ENCODE data around the gene AGTR1.
"Not testable (repeated sequence)": the region's sequence is repeated elsewhere in the genome, so short reads cannot be mapped to it uniquely, and the experiment has no call there.

The AGTR1 gene

DNA sequence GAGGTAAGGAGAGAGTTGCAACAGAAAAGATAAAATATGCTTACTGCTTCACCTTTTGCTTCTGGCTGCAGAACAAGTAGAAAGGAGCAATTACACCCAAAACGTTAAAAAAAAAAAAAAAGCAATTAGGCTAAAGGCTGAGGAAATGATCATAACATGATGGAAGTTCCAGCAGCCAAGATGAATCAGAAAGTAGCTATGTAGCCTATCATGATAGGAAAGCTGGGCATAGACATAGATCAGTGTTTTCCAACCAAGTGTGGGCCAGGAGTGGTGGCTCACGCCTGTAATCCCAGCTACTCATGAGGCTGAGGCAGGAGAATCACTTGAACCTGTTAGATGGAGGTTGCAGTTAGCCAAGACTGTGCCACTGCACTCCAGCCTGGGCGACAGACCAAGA lies 52.6 kb downstream of the AGTR1 start:
- Histone ChIP-seq H3K9ac (ENCODE audit: low read length) (no peak overlapping the region), H2AK5ac (ENCODE audit: low read length) (no peak overlapping the region), H3K79me2 (ENCODE audit: control insufficient read depth, insufficient read depth, low read length, poor library complexity) (no peaks in the 10 kb centered on the region), H3K27me3 (ENCODE audit: insufficient read depth, low read length) (no peaks in the 10 kb centered on the region), H3K14ac (ENCODE audit: low read length) (no peak overlapping the region), H2BK12ac (ENCODE audit: low read length) (no peak overlapping the region), H3K4me2 (ENCODE audit: low read length) (no peak overlapping the region), H3K36me3 (ENCODE audit: control insufficient read depth in 1 of 2, insufficient read depth in 2 of 2, low read length in 2 of 2) (no peaks in the 10 kb centered on the region), H3K4me3 (ENCODE audit: low read depth, low read length) (no peak overlapping the region), H3K23ac (ENCODE audit: low read length) (no peak overlapping the region), H4K91ac (ENCODE audit: low read depth, low read length) (no peak overlapping the region), H4K8ac (ENCODE audit: low read depth, low read length) (no peak overlapping the region), H3K4me1 (ENCODE audit: control insufficient read depth in 1 of 2, insufficient read depth in 2 of 2, low read length in 2 of 2) (no peaks in the 10 kb centered on the region), H3K4ac (ENCODE audit: low read depth, low read length) (no peak overlapping the region), H4K12ac (ENCODE audit: low read depth, low read length) (no peak overlapping the region), H2BK5ac (ENCODE audit: low read depth, low read length, poor library complexity) (no peak overlapping the region), H2AFZ (ENCODE audit: insufficient read depth, low read length, poor library complexity) (no peak overlapping the region), H3K18ac (ENCODE audit: low read length) (no peak overlapping the region), H3K9me3 (ENCODE audit: insufficient read depth, low read depth, low read length) (no peaks in the 10 kb centered on the region), H3K79me1 (ENCODE audit: low read length) (no peaks in the 10 kb centered on the region), H3K27ac (ENCODE audit: low read depth, low read length) (no peak overlapping the region), H2BK120ac (ENCODE audit: insufficient read depth, low read length, poor library complexity) (no peak overlapping the region)
- DNase-seq = no peak
- WGBS (ENCODE audit: extremely low coverage, insufficient coverage, insufficient read length) = no CpG with 5 or more reads among the region's 3 CpGs

DNA sequence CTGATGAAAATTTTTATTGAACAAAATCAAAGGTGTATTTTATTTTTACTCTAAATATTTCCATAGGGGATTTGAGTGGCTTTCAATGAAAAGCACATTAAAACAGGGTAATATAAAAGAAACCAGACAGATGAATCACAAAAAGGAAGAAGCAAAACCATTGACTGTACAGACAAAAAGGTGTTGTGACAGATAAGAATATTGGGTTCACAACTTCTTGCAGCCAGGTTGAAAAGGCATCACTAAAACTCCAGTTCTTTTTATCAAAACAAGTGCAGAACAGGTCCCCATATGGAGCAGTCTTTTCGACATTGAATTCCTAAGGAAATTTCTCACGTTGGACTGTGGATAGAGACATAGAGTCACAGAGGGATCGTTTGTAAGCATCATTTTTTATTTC lies 53.8 kb downstream of the AGTR1 start:
- no peak overlapping the region for H3K4me2 ChIP-seq (ENCODE audit: low read length)
- H4K91ac ChIP-seq (ENCODE audit: low read depth, low read length) = no peak overlapping the region
- H2BK120ac ChIP-seq (ENCODE audit: insufficient read depth, low read length, poor library complexity) = no peak overlapping the region
- no peaks in the 10 kb centered on the region for H3K27me3 ChIP-seq (ENCODE audit: insufficient read depth, low read length)
- H3K18ac ChIP-seq (ENCODE audit: low read length) = no peak overlapping the region
- no peaks in the 10 kb centered on the region for H3K79me1 ChIP-seq (ENCODE audit: low read length)
- no peak for DNase-seq
- H3K23ac ChIP-seq (ENCODE audit: low read length) = no peak overlapping the region
- no CpG with 5 or more reads among the region's 3 CpGs for WGBS (ENCODE audit: extremely low coverage, insufficient coverage, insufficient read length)
- H3K9ac ChIP-seq (ENCODE audit: low read length) = no peak overlapping the region
- H2BK5ac ChIP-seq (ENCODE audit: low read depth, low read length, poor library complexity) = no peak overlapping the region
- H4K12ac ChIP-seq (ENCODE audit: low read depth, low read length) = no peak overlapping the region
- no peaks in the 10 kb centered on the region for H3K79me2 ChIP-seq (ENCODE audit: control insufficient read depth, insufficient read depth, low read length, poor library complexity)
- no peak overlapping the region for H4K8ac ChIP-seq (ENCODE audit: low read depth, low read length)
- no peak overlapping the region for H2BK12ac ChIP-seq (ENCODE audit: low read length)
- no peaks in the 10 kb centered on the region for H3K4me1 ChIP-seq (ENCODE audit: control insufficient read depth in 1 of 2, insufficient read depth in 2 of 2, low read length in 2 of 2)
- H3K14ac ChIP-seq (ENCODE audit: low read length) = no peak overlapping the region
- no peaks in the 10 kb centered on the region for H3K9me3 ChIP-seq (ENCODE audit: insufficient read depth, low read depth, low read length)
- no peak overlapping the region for H3K4me3 ChIP-seq (ENCODE audit: low read depth, low read length)
- no peaks in the 10 kb centered on the region for H3K36me3 ChIP-seq (ENCODE audit: control insufficient read depth in 1 of 2, insufficient read depth in 2 of 2, low read length in 2 of 2)
- no peak overlapping the region for H2AFZ ChIP-seq (ENCODE audit: insufficient read depth, low read length, poor library complexity)
- no peak overlapping the region for H3K27ac ChIP-seq (ENCODE audit: low read depth, low read length)
- H3K4ac ChIP-seq (ENCODE audit: low read depth, low read length) = no peak overlapping the region
- no peak overlapping the region for H2AK5ac ChIP-seq (ENCODE audit: low read length)

GRCh38 chr3:148753385-148753784 lies 55.7 kb downstream of the AGTR1 start:
- H3K36me3 ChIP-seq (ENCODE audit: control insufficient read depth in 1 of 2, insufficient read depth in 2 of 2, low read length in 2 of 2); H3K79me1 ChIP-seq (ENCODE audit: low read length); H3K79me2 ChIP-seq (ENCODE audit: control insufficient read depth, insufficient read depth, low read length, poor library complexity); H2AK5ac ChIP-seq (ENCODE audit: low read length); H3K4me1 ChIP-seq (ENCODE audit: control insufficient read depth in 1 of 2, insufficient read depth in 2 of 2, low read length in 2 of 2); H4K12ac ChIP-seq (ENCODE audit: low read depth, low read length); H3K4ac ChIP-seq (ENCODE audit: low read depth, low read length); H3K14ac ChIP-seq (ENCODE audit: low read length); H3K4me2 ChIP-seq (ENCODE audit: low read length); H3K23ac ChIP-seq (ENCODE audit: low read length); H2BK5ac ChIP-seq (ENCODE audit: low read depth, low read length, poor library complexity); H2BK12ac ChIP-seq (ENCODE audit: low read length); H3K4me3 ChIP-seq (ENCODE audit: low read depth, low read length); H2AFZ ChIP-seq (ENCODE audit: insufficient read depth, low read length, poor library complexity); H3K27ac ChIP-seq (ENCODE audit: low read depth, low read length); H4K91ac ChIP-seq (ENCODE audit: low read depth, low read length); H3K18ac ChIP-seq (ENCODE audit: low read length); H4K8ac ChIP-seq (ENCODE audit: low read depth, low read length); H3K9me3 ChIP-seq (ENCODE audit: insufficient read depth, low read depth, low read length); H2BK120ac ChIP-seq (ENCODE audit: insufficient read depth, low read length, poor library complexity); H3K27me3 ChIP-seq (ENCODE audit: insufficient read depth, low read length); H3K9ac ChIP-seq (ENCODE audit: low read length): not testable (repeated sequence)
- no CpG with 5 or more reads among the region's 5 CpGs for WGBS (ENCODE audit: extremely low coverage, insufficient coverage, insufficient read length)
- DNase-seq = peak in 1 of 2 donors; percentile 34

DNA sequence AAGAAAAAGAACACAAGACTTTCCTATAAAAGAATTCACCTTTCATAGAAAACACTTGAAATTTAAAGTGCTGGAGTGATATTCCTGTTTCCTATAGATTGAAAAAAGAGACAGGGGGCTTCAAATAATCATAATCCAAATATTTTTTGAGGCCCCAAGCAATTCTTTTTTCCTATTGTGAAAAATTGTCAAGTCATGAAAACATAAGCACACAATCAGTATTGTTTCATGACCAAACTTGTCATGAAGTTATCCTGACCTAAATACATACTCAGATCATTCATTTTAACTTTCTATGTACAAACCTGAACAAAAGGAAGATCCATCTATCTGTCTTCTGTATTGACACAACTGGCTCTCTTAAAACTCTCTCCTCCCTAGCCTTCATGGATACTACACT lies 57.9 kb downstream of the AGTR1 start:
- H3K4me3 ChIP-seq (ENCODE audit: low read depth, low read length) = no peak overlapping the region
- no peak overlapping the region for H3K23ac ChIP-seq (ENCODE audit: low read length)
- DNase-seq = no peak
- no peak overlapping the region for H2AK5ac ChIP-seq (ENCODE audit: low read length)
- H3K14ac ChIP-seq (ENCODE audit: low read length) = no peak overlapping the region
- no peak overlapping the region for H4K91ac ChIP-seq (ENCODE audit: low read depth, low read length)
- H2AFZ ChIP-seq (ENCODE audit: insufficient read depth, low read length, poor library complexity) = no peak overlapping the region
- no peak overlapping the region for H4K8ac ChIP-seq (ENCODE audit: low read depth, low read length)
- no peak overlapping the region for H3K4ac ChIP-seq (ENCODE audit: low read depth, low read length)
- no peaks in the 10 kb centered on the region for H3K36me3 ChIP-seq (ENCODE audit: control insufficient read depth in 1 of 2, insufficient read depth in 2 of 2, low read length in 2 of 2)
- H3K4me1 ChIP-seq (ENCODE audit: control insufficient read depth in 1 of 2, insufficient read depth in 2 of 2, low read length in 2 of 2) = no peaks in the 10 kb centered on the region
- H3K9ac ChIP-seq (ENCODE audit: low read length) = no peak overlapping the region
- H4K12ac ChIP-seq (ENCODE audit: low read depth, low read length) = no peak overlapping the region
- no peaks in the 10 kb centered on the region for H3K27me3 ChIP-seq (ENCODE audit: insufficient read depth, low read length)
- no peak overlapping the region for H2BK5ac ChIP-seq (ENCODE audit: low read depth, low read length, poor library complexity)
- H3K79me1 ChIP-seq (ENCODE audit: low read length) = no peaks in the 10 kb centered on the region
- H3K79me2 ChIP-seq (ENCODE audit: control insufficient read depth, insufficient read depth, low read length, poor library complexity) = no peaks in the 10 kb centered on the region
- H3K4me2 ChIP-seq (ENCODE audit: low read length) = no peak overlapping the region
- H2BK120ac ChIP-seq (ENCODE audit: insufficient read depth, low read length, poor library complexity) = no peak overlapping the region
- no peak overlapping the region for H2BK12ac ChIP-seq (ENCODE audit: low read length)
- H3K9me3 ChIP-seq (ENCODE audit: insufficient read depth, low read depth, low read length) = no peaks in the 10 kb centered on the region
- no peak overlapping the region for H3K18ac ChIP-seq (ENCODE audit: low read length)
- no peak overlapping the region for H3K27ac ChIP-seq (ENCODE audit: low read depth, low read length)

GRCh38 chr3:148756311-148756710 lies 58.6 kb downstream of the AGTR1 start:
- Histone ChIP-seq H4K91ac (ENCODE audit: low read depth, low read length) (no peak overlapping the region), H3K4me2 (ENCODE audit: low read length) (no peak overlapping the region), H3K9me3 (ENCODE audit: insufficient read depth, low read depth, low read length) (no peaks in the 10 kb centered on the region)

More at GRCh38 chr3:148756311-148756710, 58.6 kb downstream of the AGTR1 start:
- Histone ChIP-seq H3K23ac (ENCODE audit: low read length) (no peak overlapping the region), H3K4me1 (ENCODE audit: control insufficient read depth in 1 of 2, insufficient read depth in 2 of 2, low read length in 2 of 2) (no peaks in the 10 kb centered on the region), H3K18ac (ENCODE audit: low read length) (no peak overlapping the region), H4K12ac (ENCODE audit: low read depth, low read length) (no peak overlapping the region), H2BK5ac (ENCODE audit: low read depth, low read length, poor library complexity) (no peak overlapping the region), H3K4ac (ENCODE audit: low read depth, low read length) (no peak overlapping the region), H3K79me1 (ENCODE audit: low read length) (no peaks in the 10 kb centered on the region), H2BK12ac (ENCODE audit: low read length) (no peak overlapping the region), H3K79me2 (ENCODE audit: control insufficient read depth, insufficient read depth, low read length, poor library complexity) (no peaks in the 10 kb centered on the region), H2BK120ac (ENCODE audit: insufficient read depth, low read length, poor library complexity) (no peak overlapping the region), H3K27me3 (ENCODE audit: insufficient read depth, low read length) (no peaks in the 10 kb centered on the region), H3K36me3 (ENCODE audit: control insufficient read depth in 1 of 2, insufficient read depth in 2 of 2, low read length in 2 of 2) (no peaks in the 10 kb centered on the region), H2AK5ac (ENCODE audit: low read length) (no peak overlapping the region), H3K14ac (ENCODE audit: low read length) (no peak overlapping the region), H3K27ac (ENCODE audit: low read depth, low read length) (no peak overlapping the region), H3K4me3 (ENCODE audit: low read depth, low read length) (no peak overlapping the region), H2AFZ (ENCODE audit: insufficient read depth, low read length, poor library complexity) (no peak overlapping the region), H3K9ac (ENCODE audit: low read length) (no peak overlapping the region), H4K8ac (ENCODE audit: low read depth, low read length) (no peak overlapping the region)
- DNase-seq = no peak
- 100% methylated on average over 3 of the region's 4 CpGs for WGBS (ENCODE audit: extremely low coverage, insufficient coverage, insufficient read length)

Data from trophoblast cell (in vitro differentiated cells and primary cell).